Ovary (tissue), 9 donors: ENCODE measurements around the gene CLCN5. TPM values are rescaled to one million over a fixed set of nuclear protein-coding genes. Genes with fewer than 3 reads are reported as not detected.

Experiments
- DNase-seq, 5 donors: peaks; one replicate each; pipeline ENCODE4 v3.0.0-alpha.2; 2019 to 2020
- H3K27ac ChIP-seq, 2 donors: fragments of 200-600 bp; one replicate each; pipeline versions ENCODE4 v1.5.1 to v1.8.0; 2019 to 2022
- H3K27me3 ChIP-seq: fragments of 200-600 bp; one replicate; pipeline ENCODE4 v1.8.0; 2022
- H3K36me3 ChIP-seq: fragments of 200-600 bp; sonication (generic); one replicate; pipeline ENCODE4 v1.5.1; 2019
- H3K4me1 ChIP-seq: one replicate; pipeline ENCODE4 v1.8.1; 2013; ENCODE audit warnings: mild to moderate bottlenecking, moderate library complexity; ENCODE audit not compliant: insufficient read depth
- H3K4me3 ChIP-seq: fragments of 200-600 bp; sonication (generic); one replicate; pipeline ENCODE4 v1.5.1; 2017
- H3K9me3 ChIP-seq, 2 donors: fragments of 200-600 bp in 1 of 2; sonication (generic) in 1 of 2; one replicate each; pipeline versions ENCODE4 v1.5.1 to v1.8.1; 2013 to 2019; ENCODE audit warnings: mild to moderate bottlenecking in 1 of 2, moderate library complexity in 1 of 2
- CTCF ChIP-seq, 3 donors: fragments of 450-650 bp in 2 of 3; fragments of 200-600 bp in 1 of 3; IDR thresholded peaks; one replicate each; pipeline versions ENCODE4 v1.5.1 to v1.8.0; 2016 to 2022; ENCODE audit warnings: antibody characterized with exemption in 3 of 3, mild to moderate bottlenecking in 1 of 3
- EP300 ChIP-seq: sonication (generic); formaldehyde crosslinking; IDR thresholded peaks from one replicate; pipeline ENCODE4 v1.6.1; 2017; ENCODE audit warnings: antibody characterized with exemption
- POLR2A ChIP-seq: fragments of 450-650 bp; IDR thresholded peaks from one replicate; pipeline ENCODE4 v1.6.1; 2017; ENCODE audit warnings: antibody characterized with exemption, mild to moderate bottlenecking, moderate library complexity
- WGBS, 3 donors: extraction: QIAGEN DNeasy Blood & Tissue Kit in 1 of 3; methylation state at CpG; one replicate each; pipeline versions ENCODE4 v1.1.5 to v1.1.7; 2013 to 2017; 5-methylcytosine and 5-hydroxymethylcytosine counted together
- intact Hi-C, 4 donors: fragments of 100-400 bp; cut with DNase I; formaldehyde crosslinking; loops; one replicate each; pipeline versions ENCODE4 v1.11.0 to v1.15.1; 2022 to 2023
- polyA plus RNA-seq, 2 donors: library from polyadenylated mRNA; stranded (reverse); fragments of 200-250 nt in 1 of 2; fragments of 350-450 nt in 1 of 2; fragmentation: Illumina TruSeq in 1 of 2; extraction: RNeasy Lipid Tissue Mini Kit (QIAGEN cat#74804) in 1 of 2; gene quantifications; one replicate each; pipeline ENCODE4 v1.2.3, GENCODE V29; 2013 to 2014
- total RNA-seq, 7 donors: library from RNA; depleted of rRNA in 2 of 7; stranded (reverse); fragments of >200 nt in 2 of 7; fragmentation: NEBNext Ultra II Directional in 3 of 7; extraction: Animal tissue kit (Norgen Biotek cat#: 25700) in 3 of 7; gene quantifications; one replicate each; pipeline versions ENCODE4 v1.1.0 to v1.2.4, GENCODE V29; 2016 to 2023
- donor health status: DM: no; HTN: no; CAD: no; lungs with moderate emphysema.
- donor health status: DM: no; HTN: no; CAD: no.
- donor health status: Bipolar disorder and iron deficiency.
- donor health status: DM: yes; HTN: yes; CAD: no.
- donor health status: DM: no; HTN: no; CAD: no.
- donor health status: DM: yes; HTN: yes; CAD: no.

CLCN5 gene
- total and polyA plus RNA-seq, 9 donors = 1.4 to 26.5 (median 16.2) TPM

DNA sequence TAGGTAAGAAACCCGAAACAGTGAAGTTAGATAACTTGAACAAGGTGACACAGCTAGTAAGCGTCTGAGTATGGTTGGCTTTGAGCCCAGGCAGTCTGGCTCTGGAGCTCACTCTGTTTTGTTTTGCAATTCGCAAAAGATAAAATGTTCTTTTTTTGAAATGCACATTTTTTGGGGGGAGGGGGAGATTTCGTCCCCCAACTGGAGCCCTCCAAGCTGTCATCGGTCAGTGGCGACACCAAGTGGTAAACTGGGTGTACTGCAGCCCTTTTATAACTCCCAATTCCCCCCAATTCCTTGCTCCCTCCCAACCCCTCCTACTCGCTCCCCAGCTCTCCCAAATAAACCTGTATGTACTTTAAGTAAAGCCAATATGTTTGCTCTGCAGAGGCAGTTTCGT, 2.8 kb upstream of the CLCN5 start:
- TF ChIP-seq EP300 = no peak
- peak; percentile 54 to 70 (median 65) for TF ChIP-seq CTCF (IDR thresholded peaks at IDR 0.05)
- Histone ChIP-seq H3K27ac (peak overlapping the region in 1 of 2 donors; percentile 63), H3K36me3 (no peaks in the 10 kb centered on the region), H3K9me3 (no peaks in the 10 kb centered on the region), H3K27me3 (no peaks in the 10 kb centered on the region), H3K4me1 (peaks cover 2% of the 10 kb centered on the region), H3K4me3 (no peak overlapping the region)
- WGBS, 3 donors = 9 to 13% (median 13%) methylated on average over 8 of the region's 8 CpGs
- DNase-seq = peak; percentile 66 to 85 (median 79)
- intact Hi-C loops = loop anchor here in 1 of 4 donors (5.0 kb wide), 2 partner anchors 158 to 283 kb away; partner anchors contain the start of genes AKAP4 and CCNB3

DNA sequence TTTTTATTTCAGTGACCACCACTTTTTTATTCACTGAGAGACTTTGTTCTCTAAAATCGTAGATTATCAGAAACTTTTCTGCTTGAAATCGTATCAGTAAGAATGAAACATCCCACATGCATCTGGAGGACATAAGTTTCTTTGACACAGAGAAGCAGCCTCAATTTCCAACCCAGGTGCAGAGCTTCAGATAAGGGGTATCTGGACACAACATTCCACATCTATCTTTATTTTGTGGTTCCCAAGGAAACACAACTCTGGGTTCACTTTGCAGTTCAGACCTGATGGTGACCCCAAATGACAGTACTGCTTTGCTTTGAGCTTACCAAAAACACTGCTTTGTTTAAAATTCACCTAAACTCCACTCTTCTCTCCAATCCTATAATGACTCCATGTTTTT, 1.3 kb upstream of the CLCN5 start:
- H3K4me3 ChIP-seq = no peak overlapping the region
- intact Hi-C loops = no loop called here
- H3K36me3 ChIP-seq = no peaks in the 10 kb centered on the region
- WGBS, 3 donors = 14 to 25% (median 21%) methylated on average over 2 of the region's 2 CpGs
- peaks cover 2% of the 10 kb centered on the region for H3K4me1 ChIP-seq
- TF ChIP-seq CTCF (IDR thresholded peaks at IDR 0.05) (no peak), EP300 (no peak), POLR2A (no peak)
- H3K9me3 ChIP-seq = no peaks in the 10 kb centered on the region
- DNase-seq = no peak
- H3K27me3 ChIP-seq = no peaks in the 10 kb centered on the region
- no peak overlapping the region for H3K27ac ChIP-seq

- no peaks in the 10 kb centered on the region for H3K27me3 ChIP-seq
- no peak overlapping the region for H3K4me3 ChIP-seq
- H3K36me3 ChIP-seq = no peaks in the 10 kb centered on the region
- no peak for TF ChIP-seq EP300
- no peak for TF ChIP-seq CTCF (IDR thresholded peaks at IDR 0.05)
- WGBS, 3 donors = 34 to 40% (median 34%) methylated on average over 2 of the region's 2 CpGs
- intact Hi-C loops = no loop called here
- H3K27ac ChIP-seq = no peak overlapping the region
- no peak for DNase-seq
- H3K4me1 ChIP-seq = peaks cover 2% of the 10 kb centered on the region
- H3K9me3 ChIP-seq = no peaks in the 10 kb centered on the region
Observed at GRCh38 chrX:49925176-49925575, 2.8 kb downstream of the CLCN5 start.

- H3K36me3 ChIP-seq = no peaks in the 10 kb centered on the region
- no peaks in the 10 kb centered on the region for H3K9me3 ChIP-seq
- 18 to 32% (median 25%) methylated on average over 1 of the region's 1 CpG for WGBS, 3 donors
- intact Hi-C loops = no loop called here
- H3K4me3 ChIP-seq = no peak overlapping the region
- H3K27ac ChIP-seq = no peak overlapping the region
- DNase-seq = no peak
- no peaks in the 10 kb centered on the region for H3K4me1 ChIP-seq
- no peak for TF ChIP-seq CTCF (IDR thresholded peaks at IDR 0.05)
- no peak for TF ChIP-seq EP300
- TF ChIP-seq POLR2A = no peak
- H3K27me3 ChIP-seq = no peaks in the 10 kb centered on the region
Observed at GRCh38 chrX:49930039-49930438, 7.6 kb downstream of the CLCN5 start.

GRCh38 chrX:49932791-49933190, 10.4 kb downstream of the CLCN5 start:
- Histone ChIP-seq H3K4me1 (no peaks in the 10 kb centered on the region), H3K9me3 (no peaks in the 10 kb centered on the region), H3K4me3 (no peak overlapping the region), H3K36me3 (no peaks in the 10 kb centered on the region), H3K27ac (no peak overlapping the region), H3K27me3 (no peaks in the 10 kb centered on the region)
- 60 to 72% (median 62%) methylated on average over 2 of the region's 2 CpGs for WGBS, 3 donors
- intact Hi-C loops = no loop called here
- DNase-seq = no peak
- no peak for TF ChIP-seq CTCF (IDR thresholded peaks at IDR 0.05)
- no peak for TF ChIP-seq POLR2A
- TF ChIP-seq EP300 = no peak
